H1 (cell line): ENCODE data around the gene ALDH1B1. TPM values are rescaled to one million over a fixed set of nuclear protein-coding genes. Genes with fewer than 3 reads are reported as not detected.

Experiments
- CTCF ChIA-PET: fragments of 300-600 bp; sonication (Branson Sonifier 250); formaldehyde crosslinking; loops from one replicate; lab custom pipeline; 2021; ENCODE audit not compliant: partially characterized antibody; lab: Charles Lee
- POLR2A ChIA-PET: fragments of 300-600 bp; sonication (Branson Sonifier 250); formaldehyde crosslinking; loops from one replicate; lab custom pipeline; 2021; ENCODE audit warnings: inconsistent platforms; ENCODE audit not compliant: partially characterized antibody; lab: Charles Lee
- DNase-seq, 2 experiments: peaks; one replicate each; pipeline versions ENCODE4 v3.0.0 to v3.0.0-alpha.2; 2010 to 2022; ENCODE audit warnings: low spot score in 2 of 2, low read depth in 1 of 2, mixed read lengths in 1 of 2
- FAIRE-seq: peaks from 2 replicates; lab custom pipeline; 2011; peaks lifted over from hg19 to GRCh38; lab: Jason Lieb, UNC
- H2AFZ ChIP-seq: 2 replicates; pipeline ENCODE4 v1.8.1; 2012; ENCODE audit warnings: low read length, inconsistent platforms
- H2AK5ac ChIP-seq: 2 replicates; pipeline ENCODE4 v1.6.1; 2013; ENCODE audit warnings: low read depth, low read length
- H2BK120ac ChIP-seq: replicated peaks from 2 replicates; pipeline ENCODE3; 2013; ENCODE audit warnings: low read depth, low read length, inconsistent platforms
- H2BK12ac ChIP-seq: 2 replicates; pipeline ENCODE4 v1.6.1; 2013; ENCODE audit warnings: low read depth, low read length
- H2BK15ac ChIP-seq: 2 replicates; pipeline ENCODE4 v1.6.1; 2013; ENCODE audit warnings: low read length
- H2BK20ac ChIP-seq: 2 replicates; pipeline ENCODE4 v1.6.1; 2013; ENCODE audit warnings: low read length
- H2BK5ac ChIP-seq: 2 replicates; pipeline ENCODE4 v1.6.1; 2013; ENCODE audit warnings: low read depth, low read length
- H3K14ac ChIP-seq: 2 replicates; pipeline ENCODE4 v1.6.1; 2013; ENCODE audit warnings: inconsistent platforms; ENCODE audit not compliant: insufficient read length
- H3K18ac ChIP-seq: 2 replicates; pipeline ENCODE4 v1.6.1; 2013; ENCODE audit warnings: low read length; ENCODE audit errors: extremely low read depth
- H3K23ac ChIP-seq: 2 replicates; pipeline ENCODE4 v1.6.1; 2013; ENCODE audit warnings: inconsistent platforms; ENCODE audit not compliant: insufficient read length
- H3K23me2 ChIP-seq: 2 replicates; pipeline ENCODE4 v1.6.1; 2013; ENCODE audit warnings: low read depth, low read length
- H3K27ac ChIP-seq: 2 replicates; pipeline ENCODE4 v1.6.1; 2011; ENCODE audit warnings: low read depth, low read length, inconsistent platforms
- H3K27me3 ChIP-seq, 4 experiments: replicated peaks in 1 of 4; 1 replicate in 1 of 4; 2 replicates in 3 of 4; pipeline versions ENCODE4 v1.6.1 to v1.8.1; 2011 to 2013; ENCODE audit warnings: low read length in 3 of 4, mild to moderate bottlenecking in 3 of 4, inconsistent platforms in 2 of 4, mixed read lengths in 2 of 4, moderate library complexity in 1 of 4; ENCODE audit not compliant: control insufficient read depth in 3 of 4, insufficient read depth in 3 of 4; ENCODE audit errors: extremely low read depth in 1 of 4
- H3K36me3 ChIP-seq, 4 experiments: 2 replicates each; pipeline versions ENCODE4 v1.6.1 to v1.8.1; 2011 to 2013; ENCODE audit warnings: mild to moderate bottlenecking in 4 of 4, low read length in 3 of 4, moderate library complexity in 2 of 4, control low read depth in 1 of 4, inconsistent platforms in 1 of 4; ENCODE audit not compliant: insufficient read depth in 4 of 4, control insufficient read depth in 2 of 4
- H3K4ac ChIP-seq: replicated peaks from 2 replicates; pipeline ENCODE3; 2013; ENCODE audit warnings: low read length, low read depth, mixed read lengths, inconsistent platforms; ENCODE audit not compliant: insufficient read length
- H3K4me1 ChIP-seq, 4 experiments: replicated peaks in 1 of 4; 1 replicate in 1 of 4; 2 replicates in 3 of 4; pipeline versions ENCODE4 v1.6.1 to v1.8.1; 2011 to 2013; ENCODE audit warnings: low read length in 3 of 4, inconsistent platforms in 2 of 4, mixed read lengths in 1 of 4; ENCODE audit not compliant: insufficient read depth in 4 of 4, control insufficient read depth in 3 of 4
- H3K4me2 ChIP-seq, 2 experiments: 2 replicates each; pipeline versions ENCODE4 v1.6.1 to v1.8.1; 2011 to 2013; ENCODE audit warnings: low read depth in 2 of 2, low read length in 2 of 2, control low read depth in 1 of 2, inconsistent platforms in 1 of 2, mild to moderate bottlenecking in 1 of 2; ENCODE audit not compliant: insufficient read depth in 1 of 2
- H3K4me3 ChIP-seq, 4 experiments: fragments of 200-600, 300-600 bp in 1 of 4; sonication (generic), shearing (Covaris generic), sonication (Bioruptor Twin) in 1 of 4; 2 replicates each; pipeline versions ENCODE4 v1.5.1 to v1.8.1; 2011 to 2016; ENCODE audit warnings: low read length in 4 of 4, low read depth in 3 of 4, control low read depth in 2 of 4, inconsistent platforms in 2 of 4, mild to moderate bottlenecking in 2 of 4, mixed read lengths in 1 of 4, moderate library complexity in 1 of 4; ENCODE audit not compliant: insufficient read depth in 2 of 4; ENCODE audit errors: extremely low read depth in 1 of 4
- H3K56ac ChIP-seq: replicated peaks from 2 replicates; pipeline ENCODE3; 2013; ENCODE audit warnings: low read depth, mild to moderate bottlenecking, mixed read lengths, low read length, inconsistent platforms; ENCODE audit not compliant: insufficient read length
- H3K79me1 ChIP-seq: 2 replicates; pipeline ENCODE4 v1.6.1; 2013; ENCODE audit warnings: low read depth, low read length, control low read depth
- H3K79me2 ChIP-seq, 2 experiments: 2 replicates each; pipeline versions ENCODE4 v1.6.1 to v1.8.1; 2012 to 2013; ENCODE audit warnings: low read length in 2 of 2, mild to moderate bottlenecking in 2 of 2, inconsistent platforms in 1 of 2; ENCODE audit not compliant: insufficient read depth in 2 of 2, control insufficient read depth in 1 of 2
- H3K9ac ChIP-seq, 4 experiments: replicated peaks in 1 of 4; 1 replicate in 1 of 4; 2 replicates in 3 of 4; pipeline versions ENCODE4 v1.6.1 to v1.8.1; 2011 to 2013; ENCODE audit warnings: low read depth in 3 of 4, low read length in 3 of 4, control low read depth in 2 of 4, mild to moderate bottlenecking in 2 of 4, moderate library complexity in 2 of 4, inconsistent platforms in 1 of 4; ENCODE audit errors: extremely low read depth in 1 of 4
- H3K9me3 ChIP-seq, 2 experiments: 2 replicates each; pipeline versions ENCODE4 v1.6.1 to v1.8.1; 2012 to 2013; ENCODE audit warnings: mild to moderate bottlenecking in 2 of 2, moderate library complexity in 2 of 2, control low read depth in 1 of 2, inconsistent platforms in 1 of 2, low read depth in 1 of 2, low read length in 1 of 2, mixed read lengths in 1 of 2; ENCODE audit not compliant: insufficient read depth in 2 of 2
- H4K20me1 ChIP-seq, 2 experiments: replicated peaks in 1 of 2; 2 replicates each; pipeline versions ENCODE3 to v1.8.1; 2011 to 2013; ENCODE audit warnings: inconsistent platforms in 2 of 2, low read length in 2 of 2, mild to moderate bottlenecking in 1 of 2; ENCODE audit not compliant: insufficient read depth in 2 of 2, control insufficient read depth in 1 of 2
- H4K5ac ChIP-seq: 2 replicates; pipeline ENCODE4 v1.6.1; 2013; ENCODE audit warnings: low read length, low read depth, mixed read lengths, inconsistent platforms; ENCODE audit not compliant: insufficient read length
- H4K8ac ChIP-seq: 2 replicates; pipeline ENCODE4 v1.8.0; 2013; ENCODE audit warnings: mild to moderate bottlenecking, moderate library complexity, low read length, inconsistent platforms; ENCODE audit not compliant: insufficient read depth; ENCODE audit errors: extremely low read depth
- H4K91ac ChIP-seq: replicated peaks from 2 replicates; pipeline ENCODE3; 2013; ENCODE audit warnings: low read length, mixed read lengths, inconsistent platforms; ENCODE audit not compliant: insufficient read length
- BACH1 ChIP-seq: IDR thresholded peaks from 2 replicates; pipeline ENCODE4 v1.6.1; 2012; ENCODE audit warnings: low read length, improper control_type of control experiment
- BCL11A ChIP-seq, 2 experiments: IDR thresholded peaks; one replicate each; pipeline ENCODE4 v1.6.1; 2011; ENCODE audit warnings: low read depth in 2 of 2, low read length in 2 of 2, mild to moderate bottlenecking in 2 of 2
- EP300 ChIP-seq, 2 experiments: IDR thresholded peaks; 1 replicate in 1 of 2; 2 replicates in 1 of 2; pipeline ENCODE4 v1.6.1; 2011 to 2012; ENCODE audit warnings: low read depth in 2 of 2, low read length in 2 of 2, mild to moderate bottlenecking in 2 of 2, borderline replicate concordance in 1 of 2, inconsistent platforms in 1 of 2, moderate library complexity in 1 of 2
- FOSL1 ChIP-seq: IDR thresholded peaks from 2 replicates; pipeline ENCODE4 v1.6.1; 2011; ENCODE audit warnings: mild to moderate bottlenecking, low read depth, low read length, moderate library complexity; ENCODE audit not compliant: insufficient read depth
- GABPA ChIP-seq: IDR thresholded peaks from 2 replicates; pipeline ENCODE4 v1.6.1; 2011; ENCODE audit warnings: mild to moderate bottlenecking, low read length, moderate library complexity, borderline replicate concordance; ENCODE audit not compliant: insufficient read depth
- GTF2F1 ChIP-seq: IDR thresholded peaks from 2 replicates; pipeline ENCODE4 v1.6.1; 2012; ENCODE audit warnings: low read depth, low read length, improper control_type of control experiment, borderline replicate concordance
- JUN ChIP-seq: IDR thresholded peaks from 2 replicates; pipeline ENCODE4 v1.6.1; 2011; ENCODE audit warnings: low read depth, mild to moderate bottlenecking, improper control_type of control experiment, low read length
- MAX ChIP-seq: IDR thresholded peaks from 2 replicates; pipeline ENCODE4 v1.6.1; 2012; ENCODE audit warnings: inconsistent platforms
- NANOG ChIP-seq: IDR thresholded peaks from 2 replicates; pipeline ENCODE4 v1.6.1; 2011; ENCODE audit warnings: low read length, low read depth, mild to moderate bottlenecking, inconsistent platforms; ENCODE audit not compliant: insufficient read depth, poor library complexity, severe bottlenecking
- POU5F1 ChIP-seq: IDR thresholded peaks from 2 replicates; pipeline ENCODE4 v1.6.1; 2011; ENCODE audit warnings: low read depth, mild to moderate bottlenecking, low read length, moderate library complexity
- RAD21 ChIP-seq, 2 experiments: IDR thresholded peaks in 1 of 2; conservative IDR thresholded peaks in 1 of 2; 2 replicates each; pipeline ENCODE4 v1.6.1; 2011; ENCODE audit warnings: low read depth in 2 of 2, low read length in 2 of 2, improper control_type of control experiment in 1 of 2, inconsistent platforms in 1 of 2, mild to moderate bottlenecking in 1 of 2, moderate library complexity in 1 of 2
- TBP ChIP-seq: IDR thresholded peaks from 2 replicates; pipeline ENCODE4 v1.6.1; 2011; ENCODE audit warnings: low read depth, low read length, improper control_type of control experiment
- ZNF274 ChIP-seq: IDR thresholded peaks from 2 replicates; pipeline ENCODE4 v1.7.0; 2012; ENCODE audit warnings: low read length, borderline replicate concordance; ENCODE audit errors: extremely low read depth
- WGBS, 2 experiments: shearing (Covaris generic) in 1 of 2; methylation state at CpG; one replicate each; pipeline versions ENCODE4 v1.1.6 to v1.1.7; 2013 to 2015; ENCODE audit warnings: low lambda C conversion rate in 2 of 2, mixed read lengths in 2 of 2, inconsistent platforms in 1 of 2, low coverage in 1 of 2, missing lambda C conversion rate in 1 of 2; ENCODE audit not compliant: insufficient replicate concordance in 2 of 2, insufficient coverage in 1 of 2, insufficient read length in 1 of 2; ENCODE audit errors: extremely low coverage in 1 of 2, missing lambda C conversion rate in 1 of 2; 5-methylcytosine and 5-hydroxymethylcytosine counted together
- polyA plus RNA-seq, 7 experiments: library from polyadenylated mRNA; depleted of rRNA in 3 of 7; stranded (reverse) in 5 of 7; unstranded in 2 of 7; fragments of >200 nt in 5 of 7; fragments of 200-250 nt in 2 of 7; gene quantifications; 1 replicate in 5 of 7; 2 replicates in 1 of 7; 4 replicates in 1 of 7; pipeline versions ENCODE4 v1.2.1 to v1.2.3, GENCODE V29; 2011 to 2013; ENCODE audit warnings: missing spikeins in 2 of 7, mixed read lengths in 2 of 7
- total RNA-seq: library from RNA; stranded (reverse); fragmentation: NEBNext Ultra II Directional; extraction: Animal tissue kit (Norgen Biotek cat#: 25700); gene quantifications from 2 replicates; pipeline ENCODE4 v1.2.1, GENCODE V29; 2021

The ALDH1B1 gene
- total and polyA plus RNA-seq, 2 of the 8 experiments (the other 6 are each of a cell fraction or from before 2014, with no cell fraction given), result 41.6 to 78.7 TPM

- POLR2A ChIA-PET, result no interaction called here
- no peak overlapping the region for H4K5ac ChIP-seq
- TF ChIP-seq RAD21 (IDR thresholded peaks at IDR 0.05 in 1 of 2, conservative IDR thresholded peaks at IDR 0.05 in 1 of 2; ENCODE audit: low read depth in 2 of 2, low read length in 2 of 2), result no peak
- no peak for TF ChIP-seq EP300 (IDR thresholded peaks at IDR 0.05; ENCODE audit: borderline replicate concordance in 1 of 2, low read depth in 2 of 2, low read length in 2 of 2)
- no peak for TF ChIP-seq FOSL1
- TF ChIP-seq NANOG, result no peak
- no peak for TF ChIP-seq GABPA
- no peak for TF ChIP-seq MAX
- no peak for TF ChIP-seq POU5F1
- no peak for TF ChIP-seq GTF2F1
- no peak for TF ChIP-seq JUN
- no peak for TF ChIP-seq BACH1
- TF ChIP-seq TBP, result no peak
- no peak for TF ChIP-seq BCL11A (IDR thresholded peaks at IDR 0.05; ENCODE audit: low read depth in 2 of 2, low read length in 2 of 2)
- TF ChIP-seq ZNF274, result no peak
Observed at GRCh38 chr9:38373679-38374078, 18.8 kb upstream of the ALDH1B1 start.

More at GRCh38 chr9:38373679-38374078, 18.8 kb upstream of the ALDH1B1 start:
- Histone ChIP-seq H3K4me2 (no peak overlapping the region), H2BK15ac (no peak overlapping the region), H2AK5ac (no peak overlapping the region), H4K8ac (no peak overlapping the region), H3K14ac (no peak overlapping the region), H3K9me3 (no peaks in the 10 kb centered on the region; a peak in 1 of 4 replicates), H3K27me3 (peaks cover 0 to 2% (median 0%) of the 10 kb centered on the region in 4 experiments; a peak in 2 of 7 replicates), H3K79me1 (no peaks in the 10 kb centered on the region), H3K36me3 (no peaks in the 10 kb centered on the region), H3K23ac (no peak overlapping the region), H2BK120ac (no peak overlapping the region), H2BK20ac (no peak overlapping the region), H3K18ac (no peak overlapping the region), H2BK5ac (no peak overlapping the region), H2AFZ (no peak overlapping the region), H3K4me1 (no peaks in the 10 kb centered on the region; a peak in 1 of 7 replicates), H3K27ac (no peak overlapping the region), H3K4ac (no peak overlapping the region), H3K9ac (no peak overlapping the region), H2BK12ac (no peak overlapping the region), H3K79me2 (no peaks in the 10 kb centered on the region), H4K20me1 (no peaks in the 10 kb centered on the region), H3K23me2 (no peaks in the 10 kb centered on the region), H3K4me3 (no peak overlapping the region), H3K56ac (no peak overlapping the region), H4K91ac (no peak overlapping the region)
- CTCF ChIA-PET, result interaction anchor here (1.2 kb wide), 1 partner anchor 10 kb away, joined by 5 read pairs; no protein-coding TSS in a partner anchor
- DNase-seq, result no peak
- 73% methylated on average over 3 of the region's 3 CpGs; no CpG with 5 or more reads in 1 of the 2 experiments for WGBS, 2 experiments
- FAIRE-seq, result no peak
